GM13976 (cell line): ENCODE data around the gene CYSTM1.

Experiments used
- DNase-seq: peaks from one replicate; pipeline ENCODE4 v3.0.0; 2012; ENCODE audit warnings: low spot score
- in situ Hi-C: fragments of 300-500 bp; cut with MboI; formaldehyde crosslinking; loops from one replicate; pipeline ENCODE4 v1.12.0; 2022; ENCODE audit warnings: low sequenced_read_pairs, mixed read lengths, inconsistent platforms; ENCODE audit not compliant: unreplicated experiment
- TF ChIP-seq, protein P1 (sequence below): IDR thresholded peaks from 2 replicates; pipeline ENCODE4 v1.5.1; 2012; ENCODE audit warnings: borderline replicate concordance, mild to moderate bottlenecking; ENCODE audit not compliant: insufficient read depth; ENCODE audit errors: extremely low read depth, missing control alignments, control extremely low read depth

CYSTM1 gene

GRCh38 chr5:140258873-140259272 is 83.9 kb downstream of the CYSTM1 start:
- in situ Hi-C loops: no loop called here
- TF ChIP-seq, protein P1, sequence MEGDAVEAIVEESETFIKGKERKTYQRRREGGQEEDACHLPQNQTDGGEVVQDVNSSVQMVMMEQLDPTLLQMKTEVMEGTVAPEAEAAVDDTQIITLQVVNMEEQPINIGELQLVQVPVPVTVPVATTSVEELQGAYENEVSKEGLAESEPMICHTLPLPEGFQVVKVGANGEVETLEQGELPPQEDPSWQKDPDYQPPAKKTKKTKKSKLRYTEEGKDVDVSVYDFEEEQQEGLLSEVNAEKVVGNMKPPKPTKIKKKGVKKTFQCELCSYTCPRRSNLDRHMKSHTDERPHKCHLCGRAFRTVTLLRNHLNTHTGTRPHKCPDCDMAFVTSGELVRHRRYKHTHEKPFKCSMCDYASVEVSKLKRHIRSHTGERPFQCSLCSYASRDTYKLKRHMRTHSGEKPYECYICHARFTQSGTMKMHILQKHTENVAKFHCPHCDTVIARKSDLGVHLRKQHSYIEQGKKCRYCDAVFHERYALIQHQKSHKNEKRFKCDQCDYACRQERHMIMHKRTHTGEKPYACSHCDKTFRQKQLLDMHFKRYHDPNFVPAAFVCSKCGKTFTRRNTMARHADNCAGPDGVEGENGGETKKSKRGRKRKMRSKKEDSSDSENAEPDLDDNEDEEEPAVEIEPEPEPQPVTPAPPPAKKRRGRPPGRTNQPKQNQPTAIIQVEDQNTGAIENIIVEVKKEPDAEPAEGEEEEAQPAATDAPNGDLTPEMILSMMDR: no peak
- no peak for DNase-seq

- in situ Hi-C loops: no loop called here
- no peak for DNase-seq
- TF ChIP-seq, protein P1: no peak
These were observed 84.5 kb downstream of the CYSTM1 start for GRCh38 chr5:140259500-140259899.

DNA sequence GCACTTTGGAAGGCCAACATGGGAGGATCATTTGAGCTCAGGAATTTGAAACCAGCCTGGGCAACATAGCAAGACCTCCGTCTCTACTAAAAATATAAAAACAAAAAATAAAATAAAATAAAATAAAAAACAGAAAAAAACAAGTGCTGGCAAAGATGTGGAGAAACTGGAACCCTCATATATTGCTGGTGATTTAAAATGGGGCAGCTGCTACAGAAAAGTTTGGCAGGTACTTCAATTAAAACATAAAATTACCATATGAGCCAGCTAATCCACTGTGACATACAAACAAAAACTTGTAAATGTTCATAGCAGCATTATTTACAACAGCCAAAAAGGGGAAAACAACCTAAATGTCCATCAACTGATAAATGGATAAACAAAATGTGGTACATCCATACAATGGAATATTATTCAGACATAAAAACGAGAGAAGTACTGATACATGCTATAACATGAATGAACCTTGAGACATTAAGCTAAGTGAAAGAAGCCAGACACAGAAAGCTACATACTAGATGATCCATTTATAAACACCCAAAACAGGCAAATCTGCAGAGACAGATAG is 85.2 kb downstream of the CYSTM1 start:
- DNase-seq: no peak
- in situ Hi-C loops: no loop called here
- TF ChIP-seq, protein P1: no peak

DNA sequence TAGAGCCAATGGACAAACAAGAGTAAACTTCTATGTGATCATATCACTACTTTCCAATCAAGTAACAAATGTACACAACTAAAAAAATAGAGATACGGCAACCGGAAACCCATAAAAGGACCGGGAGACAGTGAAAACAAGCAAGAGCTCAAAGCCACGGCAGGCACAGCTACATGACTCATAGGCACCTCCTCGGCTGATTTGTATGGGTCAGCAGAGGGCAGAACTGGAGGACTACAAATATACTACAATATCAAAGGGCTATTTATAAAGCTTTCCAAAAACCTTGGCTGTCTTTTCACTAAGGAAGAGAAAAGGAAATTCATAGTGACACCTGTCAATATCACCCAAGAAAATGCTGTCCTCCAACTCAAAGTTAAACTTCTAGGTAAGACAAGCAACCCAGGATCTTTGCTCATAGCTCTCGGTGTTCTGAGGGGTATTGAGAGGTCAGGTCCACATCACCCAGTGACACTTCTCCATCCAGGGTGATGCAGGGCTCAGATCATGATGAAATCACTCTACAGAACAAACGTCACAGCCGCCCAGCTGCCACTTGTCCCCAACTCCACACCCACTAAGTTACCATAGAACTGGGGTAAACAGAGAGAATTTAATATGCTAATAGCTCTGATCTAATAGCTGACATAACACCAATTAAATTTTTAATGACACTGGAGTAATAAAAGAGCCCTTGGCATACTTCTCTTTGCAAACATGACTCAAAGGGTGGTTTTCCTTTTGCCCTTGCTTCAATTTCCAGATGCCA is 86.6 kb downstream of the CYSTM1 start:
- in situ Hi-C loops: no loop called here
- TF ChIP-seq, protein P1: no peak
- no peak for DNase-seq

- TF ChIP-seq, protein P1: no peak
- DNase-seq: no peak
- in situ Hi-C loops: no loop called here
These were observed 87.2 kb downstream of the CYSTM1 start for GRCh38 chr5:140262221-140262620.

GRCh38 chr5:140262839-140263238 is 87.9 kb downstream of the CYSTM1 start:
- TF ChIP-seq, protein P1: no peak
- DNase-seq: no peak
- in situ Hi-C loops: no loop called here
